PC-3 (cell line): ENCODE results near the gene CACNA1A.

Experiments
- CTCF ChIP-seq: fragments of 300-600 bp; sonication (generic); conservative IDR thresholded peaks from 2 replicates; pipeline ENCODE4 v1.5.1; 2017; ENCODE audit warnings: antibody characterized with exemption, low read depth, mild to moderate bottlenecking, low read length
- EZH2 ChIP-seq: fragments of 300-600 bp; sonication (generic); IDR thresholded peaks from one replicate; pipeline ENCODE4 v1.6.1; 2017; ENCODE audit warnings: antibody characterized with exemption, mild to moderate bottlenecking, low read length; ENCODE audit not compliant: unreplicated experiment
- EZH2phosphoT487 ChIP-seq: fragments of 300-600 bp; sonication (generic); IDR thresholded peaks from 2 replicates; pipeline ENCODE4 v1.6.1; 2018; ENCODE audit warnings: mild to moderate bottlenecking, antibody characterized with exemption, low read length, borderline replicate concordance

GRCh38 chr19:13207237-13207845, 298.9 kb downstream of the CACNA1A start:
- no peak for TF ChIP-seq CTCF
- TF ChIP-seq EZH2phosphoT487, result no peak
- no peak for TF ChIP-seq EZH2
